Natural killer cell (primary cell): ENCODE data around the gene DCHS2. TPM values are rescaled to one million over a fixed set of nuclear protein-coding genes. Genes with fewer than 3 reads are reported as not detected.
A peak's percentile ranks its signal among the peaks of the same experiment; 100 is the strongest.

Source experiments
- ATAC-seq, 3 donors: fragments of 150-1000 bp in 2 of 3; fragments of 200-7000 bp in 1 of 3; cut with Tn5 transposase; 1 replicate in 1 of 3; 2 replicates in 2 of 3; pipeline ENCODE4 v1.10.0; 2021; ENCODE audit warnings: mild to moderate bottlenecking in 2 of 3, moderate library complexity in 2 of 3
- DNase-seq, 2 donors: peaks; one replicate each; pipeline versions ENCODE4 v3.0.0 to v3.0.0-alpha.2; 2013 to 2021; ENCODE audit warnings: mixed read lengths in 1 of 2
- H3K27ac ChIP-seq: one replicate; pipeline ENCODE4 v1.5.1; 2013; ENCODE audit warnings: mild to moderate bottlenecking, low read length
- H3K27me3 ChIP-seq: one replicate; pipeline ENCODE4 v1.6.1; 2013; ENCODE audit warnings: low read length; ENCODE audit not compliant: control insufficient read depth, insufficient read depth
- H3K36me3 ChIP-seq: one replicate; pipeline ENCODE4 v1.6.1; 2013; ENCODE audit warnings: low read length; ENCODE audit not compliant: control insufficient read depth, insufficient read depth
- H3K4me1 ChIP-seq: one replicate; pipeline ENCODE4 v1.6.1; 2013; ENCODE audit warnings: low read length; ENCODE audit not compliant: control insufficient read depth, insufficient read depth
- H3K4me3 ChIP-seq: one replicate; pipeline ENCODE4 v1.5.1; 2013; ENCODE audit warnings: low read length
- H3K9me3 ChIP-seq: one replicate; pipeline ENCODE4 v1.6.1; 2013; ENCODE audit warnings: low read length; ENCODE audit not compliant: control insufficient read depth, insufficient read depth
- H3K27ac Mint-ChIP-seq, 2 donors: one replicate each; pipeline ENCODE4 v1.8.0; 2022; ENCODE audit warnings: mild to moderate bottlenecking in 2 of 2, mixed read lengths in 2 of 2, moderate library complexity in 1 of 2
- H3K27me3 Mint-ChIP-seq, 2 donors: one replicate each; pipeline ENCODE4 v1.8.0; 2022; ENCODE audit warnings: low read depth in 2 of 2, mixed read lengths in 2 of 2
- H3K36me3 Mint-ChIP-seq: one replicate; pipeline ENCODE4 v1.8.0; 2022; ENCODE audit warnings: mixed read lengths
- H3K4me1 Mint-ChIP-seq, 2 donors: one replicate each; pipeline ENCODE4 v1.8.0; 2022; ENCODE audit warnings: mixed read lengths in 2 of 2
- H3K4me3 Mint-ChIP-seq: one replicate; pipeline ENCODE4 v1.8.0; 2022; ENCODE audit warnings: mild to moderate bottlenecking, moderate library complexity, mixed read lengths
- H3K9me3 Mint-ChIP-seq, 2 donors: one replicate each; pipeline ENCODE4 v1.8.0; 2022; ENCODE audit warnings: mixed read lengths in 2 of 2
- WGBS: methylation state at CpG from one replicate; pipeline ENCODE4 v1.1.7; 2013; ENCODE audit warnings: missing lambda C conversion rate; ENCODE audit not compliant: insufficient coverage; 5-methylcytosine and 5-hydroxymethylcytosine counted together
- intact Hi-C: fragments of 100-400 bp; cut with micrococcal nuclease; formaldehyde crosslinking; loops from one replicate; pipeline ENCODE4 v1.14.2; 2022
- total RNA-seq, 4 donors: library from RNA; stranded (reverse); fragments of 120-200 nt in 1 of 4; gene quantifications; one replicate each; pipeline versions ENCODE4 v1.2.3 to v1.2.4, GENCODE V29; 2013 to 2022
- TF ChIP-seq, protein P1 (sequence below): fragments of 200-600 bp; IDR thresholded peaks from one replicate; pipeline ENCODE4 v1.8.0; 2022; ENCODE audit warnings: antibody characterized with exemption

Gene DCHS2
- total RNA-seq, 3 donors from 2014 or later (not counting 1 experiment from before 2014, with no cell fraction given) = not detected

DNA sequence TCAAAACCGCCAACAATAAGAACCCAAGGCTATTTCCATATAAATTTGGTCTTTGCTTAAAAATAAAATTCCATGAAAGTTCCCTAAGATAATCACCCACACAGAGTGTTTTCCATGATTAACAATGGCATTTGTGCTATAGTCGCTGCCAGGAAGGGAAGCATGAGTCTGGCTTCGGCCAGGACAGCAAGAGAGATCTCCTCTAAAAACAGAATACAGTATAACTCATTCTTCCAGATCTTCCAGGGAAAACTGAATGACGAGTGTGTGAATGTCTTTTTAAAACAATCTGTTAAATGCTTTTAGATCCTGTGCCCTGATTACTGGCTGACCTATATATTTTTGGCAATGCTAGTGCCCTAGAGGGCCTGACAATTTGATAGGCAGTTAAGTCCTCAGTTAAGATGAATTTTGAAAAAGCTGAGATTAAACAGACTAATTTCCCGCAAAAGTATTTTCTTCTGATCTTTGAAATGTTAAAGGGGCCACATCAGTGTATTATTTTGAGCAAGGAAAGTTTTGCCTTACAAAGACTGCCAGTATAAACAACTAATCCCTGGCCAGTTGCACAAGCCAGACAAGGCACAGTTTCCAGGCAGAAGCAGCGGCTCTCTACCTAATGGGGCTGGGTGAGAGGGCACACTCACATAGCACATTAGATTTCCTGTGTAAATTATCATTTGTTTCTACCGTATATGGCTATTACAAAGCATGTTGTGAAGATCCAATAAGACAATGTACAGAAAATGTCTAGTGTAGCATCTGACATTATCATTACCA lies 127.3 kb downstream of the DCHS2 start:
- H3K27me3 Mint-ChIP-seq = no peaks in the 10 kb centered on the region
- H3K4me1 ChIP-seq = no peaks in the 10 kb centered on the region
- no peak overlapping the region for H3K27ac ChIP-seq
- ATAC-seq (no peak), DNase-seq (no peak)
- WGBS = 79% methylated on average over 7 of the region's 7 CpGs
- TF ChIP-seq, protein P1, sequence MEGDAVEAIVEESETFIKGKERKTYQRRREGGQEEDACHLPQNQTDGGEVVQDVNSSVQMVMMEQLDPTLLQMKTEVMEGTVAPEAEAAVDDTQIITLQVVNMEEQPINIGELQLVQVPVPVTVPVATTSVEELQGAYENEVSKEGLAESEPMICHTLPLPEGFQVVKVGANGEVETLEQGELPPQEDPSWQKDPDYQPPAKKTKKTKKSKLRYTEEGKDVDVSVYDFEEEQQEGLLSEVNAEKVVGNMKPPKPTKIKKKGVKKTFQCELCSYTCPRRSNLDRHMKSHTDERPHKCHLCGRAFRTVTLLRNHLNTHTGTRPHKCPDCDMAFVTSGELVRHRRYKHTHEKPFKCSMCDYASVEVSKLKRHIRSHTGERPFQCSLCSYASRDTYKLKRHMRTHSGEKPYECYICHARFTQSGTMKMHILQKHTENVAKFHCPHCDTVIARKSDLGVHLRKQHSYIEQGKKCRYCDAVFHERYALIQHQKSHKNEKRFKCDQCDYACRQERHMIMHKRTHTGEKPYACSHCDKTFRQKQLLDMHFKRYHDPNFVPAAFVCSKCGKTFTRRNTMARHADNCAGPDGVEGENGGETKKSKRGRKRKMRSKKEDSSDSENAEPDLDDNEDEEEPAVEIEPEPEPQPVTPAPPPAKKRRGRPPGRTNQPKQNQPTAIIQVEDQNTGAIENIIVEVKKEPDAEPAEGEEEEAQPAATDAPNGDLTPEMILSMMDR = no peak
- H3K36me3 Mint-ChIP-seq = no peaks in the 10 kb centered on the region
- no peak overlapping the region for H3K27ac Mint-ChIP-seq
- no peaks in the 10 kb centered on the region for H3K36me3 ChIP-seq
- H3K9me3 ChIP-seq = no peaks in the 10 kb centered on the region
- peaks cover 9 to 13% of the 10 kb centered on the region in 2 donors for H3K4me1 Mint-ChIP-seq
- H3K4me3 Mint-ChIP-seq = no peak overlapping the region
- intact Hi-C loops = no loop called here
- H3K27me3 ChIP-seq = no peaks in the 10 kb centered on the region
- H3K9me3 Mint-ChIP-seq = peaks cover 0 to 2% of the 10 kb centered on the region in 2 donors
- no peak overlapping the region for H3K4me3 ChIP-seq

DNA sequence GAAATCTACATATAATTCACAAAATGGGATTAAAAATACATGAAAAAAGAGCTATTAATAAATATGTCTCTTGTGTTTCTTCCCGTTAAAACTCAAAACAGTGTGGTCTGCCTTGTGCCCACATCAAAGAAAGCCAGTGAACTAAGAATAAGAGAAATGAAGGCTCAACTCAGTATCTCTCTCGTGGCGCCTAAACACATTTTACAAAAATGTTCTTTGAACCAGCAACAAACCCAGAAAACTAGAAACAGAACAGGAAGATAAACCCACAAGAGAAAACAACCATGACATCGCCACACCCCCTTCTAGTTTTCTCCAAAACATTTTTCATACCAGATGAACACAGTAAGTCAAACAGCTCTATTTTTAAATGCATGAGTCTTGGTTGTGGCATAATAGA lies 130.1 kb downstream of the DCHS2 start:
- intact Hi-C loops = no loop called here
- TF ChIP-seq, protein P1 = no peak
- Mint-ChIP-seq H3K9me3 (peaks cover 0 to 3% of the 10 kb centered on the region in 2 donors), H3K27me3 (peaks cover 0 to 4% of the 10 kb centered on the region in 2 donors), H3K4me3 (no peak overlapping the region), H3K4me1 (peaks cover 8 to 9% of the 10 kb centered on the region in 2 donors), H3K27ac (no peak overlapping the region), H3K36me3 (no peaks in the 10 kb centered on the region)
- DNase-seq (peak in 1 of 2 donors; percentile 4), ATAC-seq (no peak)
- no peaks in the 10 kb centered on the region for H3K9me3 ChIP-seq
- H3K4me3 ChIP-seq = no peak overlapping the region
- no peaks in the 10 kb centered on the region for H3K4me1 ChIP-seq
- H3K27ac ChIP-seq = no peak overlapping the region
- no peaks in the 10 kb centered on the region for H3K27me3 ChIP-seq
- H3K36me3 ChIP-seq = no peaks in the 10 kb centered on the region
- WGBS = 6% methylated on average over 3 of the region's 4 CpGs

DNA sequence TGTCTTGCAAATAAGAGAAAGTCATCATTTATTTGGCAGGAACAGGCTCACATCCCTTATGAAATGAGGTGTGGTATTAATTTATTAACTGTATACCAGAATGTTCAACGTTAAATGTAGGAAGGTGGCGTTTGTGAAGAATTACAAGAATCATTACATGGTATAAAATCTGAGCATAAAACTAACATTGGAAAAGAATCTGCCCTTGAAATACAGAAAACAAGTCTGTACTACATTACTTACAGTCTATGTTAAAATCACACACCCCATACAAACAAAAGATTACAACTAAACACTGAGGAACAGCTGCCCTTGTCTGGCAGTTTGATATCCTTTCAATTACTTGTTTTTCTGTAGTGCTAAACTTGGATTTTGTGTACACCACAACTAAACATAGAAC lies 131.1 kb downstream of the DCHS2 start:
- Histone ChIP-seq H3K4me1 (no peaks in the 10 kb centered on the region), H3K36me3 (no peaks in the 10 kb centered on the region), H3K27ac (no peak overlapping the region), H3K27me3 (no peaks in the 10 kb centered on the region), H3K9me3 (no peaks in the 10 kb centered on the region), H3K4me3 (no peak overlapping the region)
- TF ChIP-seq, protein P1 = no peak
- DNase-seq = no peak
- Mint-ChIP-seq H3K27ac (no peak overlapping the region), H3K36me3 (no peaks in the 10 kb centered on the region), H3K27me3 (peaks cover 0 to 4% of the 10 kb centered on the region in 2 donors), H3K9me3 (peaks cover 0 to 3% of the 10 kb centered on the region in 2 donors), H3K4me3 (no peak overlapping the region), H3K4me1 (peaks cover 8 to 9% of the 10 kb centered on the region in 2 donors)
- ATAC-seq = no peak
- WGBS = no CpG with 5 or more reads among the region's 2 CpGs
- intact Hi-C loops = no loop called here

DNA sequence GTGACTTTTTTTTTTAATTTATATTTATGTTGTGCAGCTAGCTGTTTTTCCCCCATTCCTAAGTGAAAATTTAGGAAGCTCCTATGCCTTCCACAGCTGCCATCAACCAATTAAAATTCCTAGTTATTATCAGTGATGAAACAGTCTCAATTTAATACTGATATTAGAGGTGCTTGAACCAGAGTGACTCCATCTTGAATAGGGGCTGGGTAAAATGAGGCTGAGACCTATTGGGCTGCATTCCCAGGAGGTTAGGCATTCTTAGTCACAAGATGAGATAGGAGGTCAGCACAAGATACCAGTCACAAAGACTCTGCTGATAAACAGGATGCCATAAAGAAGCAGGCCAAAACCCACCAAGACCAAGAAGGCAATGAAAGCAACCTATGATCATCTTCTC lies 136.7 kb downstream of the DCHS2 start:
- no peak for DNase-seq
- intact Hi-C loops = no loop called here
- H3K27ac ChIP-seq = no peak overlapping the region
- no peaks in the 10 kb centered on the region for H3K4me1 Mint-ChIP-seq
- ATAC-seq = no peak
- no peaks in the 10 kb centered on the region for H3K36me3 Mint-ChIP-seq
- H3K4me3 ChIP-seq = no peak overlapping the region
- H3K4me3 Mint-ChIP-seq = no peak overlapping the region
- H3K27me3 Mint-ChIP-seq = peaks cover 0 to 4% of the 10 kb centered on the region in 2 donors
- TF ChIP-seq, protein P1 = no peak
- H3K27ac Mint-ChIP-seq = no peak overlapping the region
- peaks cover 0 to 2% of the 10 kb centered on the region in 2 donors for H3K9me3 Mint-ChIP-seq
- no peaks in the 10 kb centered on the region for H3K36me3 ChIP-seq
- no peaks in the 10 kb centered on the region for H3K4me1 ChIP-seq
- no peaks in the 10 kb centered on the region for H3K27me3 ChIP-seq
- H3K9me3 ChIP-seq = no peaks in the 10 kb centered on the region
